ENCODE measurements around the gene TRIO.

The TRIO gene

DNA sequence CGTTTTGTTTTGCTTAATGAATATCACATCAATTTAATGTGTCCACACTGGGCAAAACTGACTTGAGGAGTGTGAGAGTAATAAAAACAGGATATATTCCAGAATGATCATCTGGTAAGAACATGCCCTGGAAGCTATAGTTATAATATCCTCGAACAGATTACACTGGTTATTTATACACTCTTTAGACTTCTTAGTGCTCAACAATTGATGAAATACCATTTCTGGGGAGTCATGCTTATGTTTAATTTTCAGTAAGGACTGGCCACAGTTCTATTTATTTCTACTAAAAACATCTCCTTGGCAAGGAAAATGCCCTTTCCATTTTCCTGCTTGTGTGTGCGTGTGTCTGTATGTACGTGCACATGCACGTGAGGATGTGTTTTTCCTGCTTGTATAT lies 205.0 kb downstream of the TRIO start (continued):
- TF ChIP-seq ZNF274 (IDR thresholded peaks at IDR 0.05; ENCODE audit: low read length) (no peak), ZNF274 (tag by site-specific recombination; IDR thresholded peaks at IDR 0.05; ENCODE audit: borderline replicate concordance) (no peak), ZNF16 (tag by site-specific recombination; IDR thresholded peaks at IDR 0.05; ENCODE audit: low read depth) (no peak)

DNA sequence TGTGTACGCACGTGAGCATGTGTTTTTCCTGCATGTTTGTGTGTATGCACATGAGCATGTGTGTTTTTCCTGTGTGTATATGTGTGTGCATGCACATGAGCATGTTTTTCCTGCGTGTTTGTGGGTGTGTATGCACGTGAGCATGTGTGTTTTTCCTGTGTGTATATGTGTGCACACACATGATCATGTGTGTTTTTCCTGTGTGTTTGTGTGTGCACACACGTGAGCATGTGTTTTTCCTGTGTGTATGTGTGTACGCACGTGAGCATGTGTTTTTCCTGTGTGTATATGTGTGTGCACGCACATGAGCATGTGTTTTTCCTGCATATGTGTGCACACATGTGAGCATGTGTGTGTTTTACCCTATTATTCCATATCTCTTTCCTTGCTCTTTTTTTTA lies 205.9 kb downstream of the TRIO start:
- Histone ChIP-seq H3K9me3 (ENCODE audit: control insufficient read depth, insufficient read depth, low read depth, low read length) (no peaks in the 10 kb centered on the region), H3K27ac (ENCODE audit: extremely low read depth, low read depth, low read length) (no peak overlapping the region), H3K4me3 (ENCODE audit: low read depth, low read length) (no peak overlapping the region), H3K4me1 (ENCODE audit: control insufficient read depth, insufficient read depth, low read length) (no peaks in the 10 kb centered on the region), H3K36me3 (ENCODE audit: control insufficient read depth in 2 of 2, insufficient read depth in 1 of 2, low read length in 2 of 2) (peaks cover 12 to 26% of the 10 kb centered on the region in 2 experiments)
- CTCF ChIA-PET: interaction anchor here (0.7 kb wide), 1 partner anchor 35 kb away, joined by 3 read pairs; no protein-coding TSS in a partner anchor
- TF ChIP-seq, protein P1, sequence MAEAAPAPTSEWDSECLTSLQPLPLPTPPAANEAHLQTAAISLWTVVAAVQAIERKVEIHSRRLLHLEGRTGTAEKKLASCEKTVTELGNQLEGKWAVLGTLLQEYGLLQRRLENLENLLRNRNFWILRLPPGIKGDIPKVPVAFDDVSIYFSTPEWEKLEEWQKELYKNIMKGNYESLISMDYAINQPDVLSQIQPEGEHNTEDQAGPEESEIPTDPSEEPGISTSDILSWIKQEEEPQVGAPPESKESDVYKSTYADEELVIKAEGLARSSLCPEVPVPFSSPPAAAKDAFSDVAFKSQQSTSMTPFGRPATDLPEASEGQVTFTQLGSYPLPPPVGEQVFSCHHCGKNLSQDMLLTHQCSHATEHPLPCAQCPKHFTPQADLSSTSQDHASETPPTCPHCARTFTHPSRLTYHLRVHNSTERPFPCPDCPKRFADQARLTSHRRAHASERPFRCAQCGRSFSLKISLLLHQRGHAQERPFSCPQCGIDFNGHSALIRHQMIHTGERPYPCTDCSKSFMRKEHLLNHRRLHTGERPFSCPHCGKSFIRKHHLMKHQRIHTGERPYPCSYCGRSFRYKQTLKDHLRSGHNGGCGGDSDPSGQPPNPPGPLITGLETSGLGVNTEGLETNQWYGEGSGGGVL (tag by site-specific recombination; IDR thresholded peaks at IDR 0.05): no peak
- TF ChIP-seq, protein P2, sequence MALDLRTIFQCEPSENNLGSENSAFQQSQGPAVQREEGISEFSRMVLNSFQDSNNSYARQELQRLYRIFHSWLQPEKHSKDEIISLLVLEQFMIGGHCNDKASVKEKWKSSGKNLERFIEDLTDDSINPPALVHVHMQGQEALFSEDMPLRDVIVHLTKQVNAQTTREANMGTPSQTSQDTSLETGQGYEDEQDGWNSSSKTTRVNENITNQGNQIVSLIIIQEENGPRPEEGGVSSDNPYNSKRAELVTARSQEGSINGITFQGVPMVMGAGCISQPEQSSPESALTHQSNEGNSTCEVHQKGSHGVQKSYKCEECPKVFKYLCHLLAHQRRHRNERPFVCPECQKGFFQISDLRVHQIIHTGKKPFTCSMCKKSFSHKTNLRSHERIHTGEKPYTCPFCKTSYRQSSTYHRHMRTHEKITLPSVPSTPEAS (tag by site-specific recombination; IDR thresholded peaks at IDR 0.05): peak; percentile 53
- TF ChIP-seq, protein P3, sequence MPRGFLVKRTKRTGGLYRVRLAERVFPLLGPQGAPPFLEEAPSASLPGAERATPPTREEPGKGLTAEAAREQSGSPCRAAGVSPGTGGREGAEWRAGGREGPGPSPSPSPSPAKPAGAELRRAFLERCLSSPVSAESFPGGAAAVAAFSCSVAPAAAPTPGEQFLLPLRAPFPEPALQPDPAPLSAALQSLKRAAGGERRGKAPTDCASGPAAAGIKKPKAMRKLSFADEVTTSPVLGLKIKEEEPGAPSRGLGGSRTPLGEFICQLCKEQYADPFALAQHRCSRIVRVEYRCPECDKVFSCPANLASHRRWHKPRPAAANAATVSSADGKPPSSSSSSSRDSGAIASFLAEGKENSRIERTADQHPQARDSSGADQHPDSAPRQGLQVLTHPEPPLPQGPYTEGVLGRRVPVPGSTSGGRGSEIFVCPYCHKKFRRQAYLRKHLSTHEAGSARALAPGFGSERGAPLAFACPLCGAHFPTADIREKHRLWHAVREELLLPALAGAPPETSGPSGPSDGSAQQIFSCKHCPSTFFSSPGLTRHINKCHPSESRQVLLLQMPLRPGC (tag by site-specific recombination; IDR thresholded peaks at IDR 0.05): no peak
- POLR2A ChIA-PET: no interaction called here

DNA sequence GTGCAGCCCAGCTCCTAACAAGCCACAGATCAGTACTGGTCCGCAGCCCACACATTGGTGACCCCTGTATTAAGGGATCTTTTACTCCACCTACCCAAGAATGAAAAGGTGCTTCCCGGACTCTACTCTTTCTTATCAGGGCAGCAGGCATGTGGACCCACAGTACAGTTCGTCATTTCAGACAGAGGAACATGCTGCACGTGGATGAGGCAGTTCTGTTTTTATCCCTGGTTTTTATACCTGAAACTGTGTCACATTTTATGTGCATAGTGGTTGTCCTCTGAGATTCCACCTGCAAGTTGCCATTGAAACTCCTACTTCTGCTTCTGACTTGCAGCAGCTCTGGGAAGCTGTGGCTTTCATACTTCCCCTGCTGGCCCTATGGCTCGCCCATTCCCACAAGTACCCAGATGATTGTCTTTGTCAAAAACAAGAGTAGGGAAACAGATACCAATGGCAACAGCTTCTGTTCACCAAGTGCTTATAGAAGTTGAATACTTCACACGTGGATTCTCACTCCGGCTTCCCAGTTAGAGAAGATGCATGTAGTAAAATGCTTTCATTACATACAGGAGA lies 208.0 kb downstream of the TRIO start:
- POLR2A ChIA-PET: no interaction called here
- TF ChIP-seq TCF7L2 (IDR thresholded peaks at IDR 0.05; ENCODE audit: borderline replicate concordance, low read depth, low read length) (no peak), ZNF341 (tag by site-specific recombination; IDR thresholded peaks at IDR 0.05; ENCODE audit: low read depth) (no peak)
- H3K9me3 ChIP-seq (ENCODE audit: control insufficient read depth, insufficient read depth, low read depth, low read length): no peaks in the 10 kb centered on the region
- no peak overlapping the region for H3K27ac ChIP-seq (ENCODE audit: extremely low read depth, low read depth, low read length)
- H3K4me3 ChIP-seq (ENCODE audit: low read depth, low read length): no peak overlapping the region
- CTCF ChIA-PET: interaction anchor here (0.7 to 2.9 kb wide), 27 partner anchors 9 to 965 kb away, joined by 3 to 17 read pairs (median 4); no protein-coding TSS in a partner anchor
- no peaks in the 10 kb centered on the region for H3K4me1 ChIP-seq (ENCODE audit: control insufficient read depth, insufficient read depth, low read length)
- H3K36me3 ChIP-seq (ENCODE audit: control insufficient read depth in 2 of 2, insufficient read depth in 1 of 2, low read length in 2 of 2): peaks cover 3 to 30% of the 10 kb centered on the region in 2 experiments; a peak in 2 of 3 replicates

DNA sequence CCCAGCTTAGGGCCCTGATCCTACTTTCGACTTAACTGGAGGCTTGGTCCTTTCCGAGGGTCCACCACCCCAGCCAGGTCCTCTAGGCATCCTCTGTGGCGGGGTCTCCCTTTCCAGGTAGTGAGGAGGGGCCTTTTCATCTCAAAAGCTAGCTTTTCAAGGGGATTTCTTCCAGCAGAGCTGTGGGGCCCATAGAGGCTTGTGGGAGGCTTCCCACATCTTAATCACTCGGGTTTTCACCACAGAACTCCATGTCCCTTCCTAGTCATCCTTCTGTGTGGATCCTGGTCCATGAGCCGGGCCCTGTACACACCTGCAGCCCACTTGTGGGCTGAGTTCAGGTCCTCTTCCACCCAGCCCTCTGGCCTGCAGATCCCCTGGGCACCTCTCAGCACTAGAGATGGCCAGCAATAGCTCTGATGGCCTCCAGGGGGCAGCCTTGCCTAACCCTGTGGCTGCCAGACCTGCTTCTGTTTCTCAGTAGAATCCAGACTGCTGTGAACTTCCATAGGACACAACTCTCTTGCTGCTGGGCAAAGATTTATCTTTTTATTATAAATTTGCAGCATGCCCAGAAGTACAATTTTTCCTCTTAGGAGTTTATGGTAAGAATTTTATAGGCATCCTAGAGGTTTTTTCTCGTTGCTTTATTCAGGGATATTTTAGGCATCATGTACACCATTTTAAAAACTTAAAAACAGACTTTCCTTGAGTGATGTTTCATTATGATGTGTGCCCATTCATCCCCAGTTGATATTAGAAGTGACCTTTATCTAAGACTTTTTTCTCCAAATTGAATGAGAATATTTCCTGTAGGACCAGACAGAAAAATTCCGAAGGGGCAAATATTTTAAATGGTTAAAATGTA lies 208.9 kb downstream of the TRIO start:
- no peak overlapping the region for H3K27ac ChIP-seq (ENCODE audit: extremely low read depth, low read depth, low read length)
- no peak overlapping the region for H3K4me3 ChIP-seq (ENCODE audit: low read depth, low read length)
- POLR2A ChIA-PET: interaction anchor here (1.0 kb wide), 1 partner anchor 297 kb away, joined by 5 read pairs; no protein-coding TSS in a partner anchor
- H3K9me3 ChIP-seq (ENCODE audit: control insufficient read depth, insufficient read depth, low read depth, low read length): no peaks in the 10 kb centered on the region
- H3K36me3 ChIP-seq (ENCODE audit: control insufficient read depth in 2 of 2, insufficient read depth in 1 of 2, low read length in 2 of 2): peaks cover 3 to 27% of the 10 kb centered on the region in 2 experiments; a peak in 2 of 3 replicates
- CTCF ChIA-PET: interaction anchor here (0.5 to 2.9 kb wide), 43 partner anchors 9 to 1420 kb away, joined by 3 to 17 read pairs (median 3); no protein-coding TSS in a partner anchor
- H3K4me1 ChIP-seq (ENCODE audit: control insufficient read depth, insufficient read depth, low read length): no peaks in the 10 kb centered on the region
- TF ChIP-seq ZNF423 (tag by site-specific recombination; IDR thresholded peaks at IDR 0.05) (no peak), SP7 (tag by site-specific recombination; IDR thresholded peaks at IDR 0.05) (no peak), SCRT2 (tag by site-specific recombination; IDR thresholded peaks at IDR 0.05) (no peak), ZNF133 (tag by site-specific recombination; IDR thresholded peaks at IDR 0.05) (no peak), MEIS1 (CRISPR knock-in tag; IDR thresholded peaks at IDR 0.05; ENCODE audit: borderline replicate concordance) (no peak), ZNF221 (tag by site-specific recombination; IDR thresholded peaks at IDR 0.05; ENCODE audit: borderline replicate concordance) (no peak), ZNF404 (tag by site-specific recombination; IDR thresholded peaks at IDR 0.05) (no peak), KLF10 (tag by site-specific recombination; IDR thresholded peaks at IDR 0.05) (no peak), SALL2 (tag by site-specific recombination; IDR thresholded peaks at IDR 0.05; ENCODE audit: borderline replicate concordance) (no peak), ZNF585B (tag by site-specific recombination; IDR thresholded peaks at IDR 0.05) (no peak)
- TF ChIP-seq, protein P4, sequence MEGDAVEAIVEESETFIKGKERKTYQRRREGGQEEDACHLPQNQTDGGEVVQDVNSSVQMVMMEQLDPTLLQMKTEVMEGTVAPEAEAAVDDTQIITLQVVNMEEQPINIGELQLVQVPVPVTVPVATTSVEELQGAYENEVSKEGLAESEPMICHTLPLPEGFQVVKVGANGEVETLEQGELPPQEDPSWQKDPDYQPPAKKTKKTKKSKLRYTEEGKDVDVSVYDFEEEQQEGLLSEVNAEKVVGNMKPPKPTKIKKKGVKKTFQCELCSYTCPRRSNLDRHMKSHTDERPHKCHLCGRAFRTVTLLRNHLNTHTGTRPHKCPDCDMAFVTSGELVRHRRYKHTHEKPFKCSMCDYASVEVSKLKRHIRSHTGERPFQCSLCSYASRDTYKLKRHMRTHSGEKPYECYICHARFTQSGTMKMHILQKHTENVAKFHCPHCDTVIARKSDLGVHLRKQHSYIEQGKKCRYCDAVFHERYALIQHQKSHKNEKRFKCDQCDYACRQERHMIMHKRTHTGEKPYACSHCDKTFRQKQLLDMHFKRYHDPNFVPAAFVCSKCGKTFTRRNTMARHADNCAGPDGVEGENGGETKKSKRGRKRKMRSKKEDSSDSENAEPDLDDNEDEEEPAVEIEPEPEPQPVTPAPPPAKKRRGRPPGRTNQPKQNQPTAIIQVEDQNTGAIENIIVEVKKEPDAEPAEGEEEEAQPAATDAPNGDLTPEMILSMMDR (tag by site-specific recombination; IDR thresholded peaks at IDR 0.05): peak; percentile 82
- TF ChIP-seq, protein P5, sequence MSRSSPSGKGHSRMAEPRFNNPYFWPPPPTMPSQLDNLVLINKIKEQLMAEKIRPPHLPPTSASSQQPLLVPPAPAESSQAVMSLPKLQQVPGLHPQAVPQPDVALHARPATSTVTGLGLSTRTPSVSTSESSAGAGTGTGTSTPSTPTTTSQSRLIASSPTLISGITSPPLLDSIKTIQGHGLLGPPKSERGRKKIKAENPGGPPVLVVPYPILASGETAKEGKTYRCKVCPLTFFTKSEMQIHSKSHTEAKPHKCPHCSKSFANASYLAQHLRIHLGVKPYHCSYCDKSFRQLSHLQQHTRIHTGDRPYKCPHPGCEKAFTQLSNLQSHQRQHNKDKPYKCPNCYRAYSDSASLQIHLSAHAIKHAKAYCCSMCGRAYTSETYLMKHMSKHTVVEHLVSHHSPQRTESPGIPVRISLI (tag by site-specific recombination; IDR thresholded peaks at IDR 0.05): no peak
